ENCODE results near the gene AP2A2. TPM values are rescaled to one million over a fixed set of nuclear protein-coding genes. Genes with fewer than 3 reads are reported as not detected.

AP2A2 gene
- total RNA-seq (10 to 100 TPM; 45.9 to 46.6 TPM), total RNA-seq (39.4 to 137 (median 68.5) reads per million in 172 experiments)
- polyA plus RNA-seq (2013, experiment 1 of 2): 33.5 TPM
- 45.4 TPM for polyA plus RNA-seq (2013, experiment 2 of 2)

DNA sequence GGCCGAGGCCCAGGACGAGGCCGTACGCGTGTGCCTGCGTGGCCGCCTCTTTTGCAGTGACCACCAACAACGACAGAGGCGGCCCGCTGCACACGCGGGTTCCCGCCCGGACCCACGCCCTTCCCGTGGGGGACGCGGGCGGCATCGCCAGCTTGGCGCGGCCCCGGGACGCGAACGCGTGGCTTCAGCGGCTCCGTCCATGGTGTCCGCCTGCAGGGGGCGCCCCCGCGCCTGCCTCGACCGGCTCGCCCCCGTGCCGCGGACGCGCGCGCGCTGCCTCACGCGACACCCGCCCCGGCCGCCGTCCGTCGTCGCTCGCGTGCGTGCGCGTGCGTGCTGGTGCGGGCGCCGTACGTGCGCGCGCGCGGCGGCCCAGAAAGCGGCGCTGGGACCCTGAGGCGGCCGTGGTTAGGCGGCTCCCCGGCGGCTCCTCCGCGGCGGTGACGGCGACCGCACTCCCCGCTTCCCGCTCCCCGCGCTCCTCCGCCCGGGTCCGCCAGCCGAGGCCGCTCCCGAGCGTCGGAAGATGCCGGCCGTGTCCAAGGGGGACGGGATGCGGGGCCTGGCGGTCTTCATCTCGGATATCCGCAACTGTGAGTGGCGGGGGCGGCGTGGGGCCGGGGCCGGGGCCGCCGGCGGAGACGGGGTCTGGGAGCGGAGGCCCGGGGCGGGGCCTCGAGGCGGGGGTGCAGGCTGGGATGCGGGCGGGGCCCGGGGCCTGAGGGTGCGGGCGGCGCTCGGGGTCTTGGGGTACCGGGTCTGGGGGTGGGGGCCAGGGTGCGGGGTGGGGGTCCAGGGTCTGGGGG is at the start of gene AP2A2:
TSS of gene AP2A2 (plus strand) at position 375 of the 806 bp plus-strand sequence. CDS start at position 527, 152 bp downstream.
- intact Hi-C loops (cut with DNase I, micrococcal nuclease): loop anchor here (1.0 to 10.0 kb wide), 5 partner anchors 15 to 647 kb away; partner anchors contain the start of genes CHID1 (in 1 of the 2), DUSP8 (in 1 of the 2), IRF7 (in 1 of the 2) and POLR2L (in 1 of the 2)
- peak within 1 kb of the TSS; percentile 62 to 73 for H3K27ac ChIP-seq (ENCODE audit: low read depth in 1 of 2, low read length in 2 of 2)

DNA sequence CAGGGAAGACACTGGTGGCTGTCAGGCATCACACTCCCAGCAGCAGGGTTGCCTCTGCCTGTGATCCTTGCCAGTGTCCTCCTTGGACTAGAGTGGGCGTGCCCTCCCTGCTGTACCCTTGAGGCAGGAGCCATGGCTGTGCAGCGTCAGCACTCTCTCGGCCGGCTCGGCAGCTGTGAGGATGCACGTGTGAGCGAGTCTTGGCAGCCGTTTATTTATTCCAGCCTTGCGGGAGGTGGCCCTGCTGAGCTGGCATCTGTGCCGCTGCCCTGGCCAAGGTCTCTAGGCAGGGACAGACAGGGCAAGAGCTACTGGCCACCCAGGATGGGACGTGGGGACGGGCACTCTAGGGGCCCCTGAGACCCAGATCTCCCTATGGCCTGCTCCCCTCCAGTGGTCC is 49.1 kb upstream of the AP2A2 start:
- H3K4me1 ChIP-seq (ENCODE audit: insufficient read depth, low read length): no peaks in the 10 kb centered on the region
- H3K4me1 Mint-ChIP-seq (ENCODE audit: low read depth): no peaks in the 10 kb centered on the region
- H3K9me3 Mint-ChIP-seq: no peaks in the 10 kb centered on the region
- POLR2A ChIA-PET: no interaction called here
- no peaks in the 10 kb centered on the region for H3K27me3 ChIP-seq (ENCODE audit: control insufficient read depth in 1 of 2, insufficient read depth in 2 of 2, low read length in 2 of 2)
- H3K36me3 ChIP-seq (ENCODE audit: insufficient read depth, low read length): peaks cover 8% of the 10 kb centered on the region
- no peaks in the 10 kb centered on the region for H3K9me3 ChIP-seq (ENCODE audit: control insufficient read depth in 1 of 2, insufficient read depth in 1 of 2, low read length in 2 of 2)
- H3K27me3 Mint-ChIP-seq: no peaks in the 10 kb centered on the region
- ATAC-seq (ENCODE audit: poor library complexity) (no peak), DNase-seq (no peak)
- intact Hi-C loops (cut with DNase I, micrococcal nuclease): no loop called here
- no peak overlapping the region for H3K4me3 ChIP-seq (ENCODE audit: low read length)
- no peak overlapping the region for H3K27ac Mint-ChIP-seq
- CTCF ChIA-PET: no interaction called here
- TF ChIP-seq, protein P1, sequence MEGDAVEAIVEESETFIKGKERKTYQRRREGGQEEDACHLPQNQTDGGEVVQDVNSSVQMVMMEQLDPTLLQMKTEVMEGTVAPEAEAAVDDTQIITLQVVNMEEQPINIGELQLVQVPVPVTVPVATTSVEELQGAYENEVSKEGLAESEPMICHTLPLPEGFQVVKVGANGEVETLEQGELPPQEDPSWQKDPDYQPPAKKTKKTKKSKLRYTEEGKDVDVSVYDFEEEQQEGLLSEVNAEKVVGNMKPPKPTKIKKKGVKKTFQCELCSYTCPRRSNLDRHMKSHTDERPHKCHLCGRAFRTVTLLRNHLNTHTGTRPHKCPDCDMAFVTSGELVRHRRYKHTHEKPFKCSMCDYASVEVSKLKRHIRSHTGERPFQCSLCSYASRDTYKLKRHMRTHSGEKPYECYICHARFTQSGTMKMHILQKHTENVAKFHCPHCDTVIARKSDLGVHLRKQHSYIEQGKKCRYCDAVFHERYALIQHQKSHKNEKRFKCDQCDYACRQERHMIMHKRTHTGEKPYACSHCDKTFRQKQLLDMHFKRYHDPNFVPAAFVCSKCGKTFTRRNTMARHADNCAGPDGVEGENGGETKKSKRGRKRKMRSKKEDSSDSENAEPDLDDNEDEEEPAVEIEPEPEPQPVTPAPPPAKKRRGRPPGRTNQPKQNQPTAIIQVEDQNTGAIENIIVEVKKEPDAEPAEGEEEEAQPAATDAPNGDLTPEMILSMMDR (IDR thresholded peaks at IDR 0.05): no peak
- H3K36me3 Mint-ChIP-seq (ENCODE audit: low read depth): peaks cover 29% of the 10 kb centered on the region
- no peak overlapping the region for H3K4me3 Mint-ChIP-seq
- no peak overlapping the region for H3K27ac ChIP-seq (ENCODE audit: low read depth in 1 of 2, low read length in 2 of 2)

More for the DNA sequence above, at the start of gene AP2A2:
- Mint-ChIP-seq H3K36me3 (ENCODE audit: low read depth) (peaks cover 21% of the 10 kb centered on the region), H3K4me1 (ENCODE audit: low read depth) (peaks cover 33% of the 10 kb centered on the region), H3K27ac (peak within 1 kb of the TSS; percentile 96), H3K4me3 (peak within 1 kb of the TSS; percentile 90), H3K9me3 (no peaks in the 10 kb centered on the region), H3K27me3 (no peaks in the 10 kb centered on the region)
- ChIA-PET CTCF (interaction anchor here (0.8 to 1.1 kb wide), 4 partner anchors 14 to 56 kb away, joined by 3 to 5 read pairs (median 3); partner anchors contain the start of gene CHID1), POLR2A (interaction anchor here (0.7 to 1.4 kb wide), 4 partner anchors 15 to 230 kb away, joined by 3 to 10 read pairs (median 3); partner anchors contain the start of genes CHID1, DEAF1 and TMEM80)
- Histone ChIP-seq H3K36me3 (ENCODE audit: insufficient read depth, low read length) (peaks cover 4% of the 10 kb centered on the region), H3K27me3 (ENCODE audit: control insufficient read depth in 1 of 2, insufficient read depth in 2 of 2, low read length in 2 of 2) (no peaks in the 10 kb centered on the region), H3K9me3 (ENCODE audit: control insufficient read depth in 1 of 2, insufficient read depth in 1 of 2, low read length in 2 of 2) (no peaks in the 10 kb centered on the region), H3K4me3 (ENCODE audit: low read length) (peak within 1 kb of the TSS; percentile 65), H3K4me1 (ENCODE audit: insufficient read depth, low read length) (peaks cover 43% of the 10 kb centered on the region)
- ATAC-seq (ENCODE audit: poor library complexity): peak; percentile 71
- TF ChIP-seq, protein P1 (IDR thresholded peaks at IDR 0.05): peak; percentile 61
- DNase-seq: peak; percentile 78 to 99 (median 90)

DNA sequence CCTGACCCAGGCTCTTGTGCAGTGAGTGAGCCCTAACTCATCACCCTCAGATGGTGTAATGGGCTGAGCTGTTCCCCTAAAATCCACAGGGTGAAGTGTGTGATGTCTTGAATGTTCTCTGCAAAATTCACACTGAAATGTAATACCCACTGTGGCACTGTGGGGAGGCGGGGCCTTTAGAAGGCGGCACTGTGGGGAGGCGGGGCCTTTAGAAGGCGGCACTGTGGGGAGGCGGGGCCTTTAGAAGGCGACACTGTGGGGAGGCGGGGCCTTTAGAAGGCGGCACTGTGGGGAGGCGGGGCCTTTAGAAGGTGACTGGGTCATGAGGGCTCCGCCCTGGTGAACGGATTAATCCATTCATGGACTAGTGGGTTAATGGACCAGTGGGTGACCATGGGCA is 48.1 kb upstream of the AP2A2 start:
- H3K36me3 ChIP-seq (ENCODE audit: insufficient read depth, low read length): peaks cover 8% of the 10 kb centered on the region
- Mint-ChIP-seq H3K36me3 (ENCODE audit: low read depth) (peaks cover 36% of the 10 kb centered on the region), H3K4me1 (ENCODE audit: low read depth) (no peaks in the 10 kb centered on the region), H3K27me3 (no peaks in the 10 kb centered on the region), H3K4me3 (no peak overlapping the region), H3K27ac (no peak overlapping the region), H3K9me3 (no peaks in the 10 kb centered on the region)
- ChIA-PET POLR2A (no interaction called here), CTCF (no interaction called here)
- H3K4me3 ChIP-seq (ENCODE audit: low read length): no peak overlapping the region
- no peaks in the 10 kb centered on the region for H3K9me3 ChIP-seq (ENCODE audit: control insufficient read depth in 1 of 2, insufficient read depth in 1 of 2, low read length in 2 of 2)
- no peak overlapping the region for H3K27ac ChIP-seq (ENCODE audit: low read depth in 1 of 2, low read length in 2 of 2)
- intact Hi-C loops (cut with DNase I, micrococcal nuclease): no loop called here
- ATAC-seq (ENCODE audit: poor library complexity): peak; percentile 32
- peak in 3 of 14 experiments; percentile 5 to 47 (median 16) for DNase-seq
- TF ChIP-seq, protein P1 (IDR thresholded peaks at IDR 0.05): no peak
- no peaks in the 10 kb centered on the region for H3K27me3 ChIP-seq (ENCODE audit: control insufficient read depth in 1 of 2, insufficient read depth in 2 of 2, low read length in 2 of 2)
- no peaks in the 10 kb centered on the region for H3K4me1 ChIP-seq (ENCODE audit: insufficient read depth, low read length)

Data from CD4-positive, alpha-beta T cell (primary cell).